GM12892 (cell line): ENCODE data around the gene WWOX.

Experiments used
- DNase-seq: peaks from one replicate; pipeline ENCODE4 v3.0.0; 2011; ENCODE audit not compliant: insufficient read length
- FAIRE-seq: peaks from 2 replicates; lab custom pipeline; 2011; peaks lifted over from hg19 to GRCh38; lab: Jason Lieb, UNC
- POLR2A ChIP-seq: IDR thresholded peaks from 2 replicates; pipeline ENCODE4 v1.6.1; 2011; ENCODE audit warnings: low read depth, low read length, control low read depth
- POLR2AphosphoS5 ChIP-seq: IDR thresholded peaks from 2 replicates; pipeline ENCODE4 v1.6.1; 2011; ENCODE audit warnings: low read depth, low read length, control low read depth
- TAF1 ChIP-seq: IDR thresholded peaks from 2 replicates; pipeline ENCODE4 v1.6.1; 2011; ENCODE audit warnings: low read depth, mild to moderate bottlenecking, control low read depth, low read length, borderline replicate concordance

Gene WWOX

GRCh38 chr16:78154729-78155461, 55.4 kb downstream of the WWOX start:
- FAIRE-seq (no peak), DNase-seq (no peak)
- TF ChIP-seq POLR2A (no peak), TAF1 (no peak), POLR2AphosphoS5 (no peak)

DNA sequence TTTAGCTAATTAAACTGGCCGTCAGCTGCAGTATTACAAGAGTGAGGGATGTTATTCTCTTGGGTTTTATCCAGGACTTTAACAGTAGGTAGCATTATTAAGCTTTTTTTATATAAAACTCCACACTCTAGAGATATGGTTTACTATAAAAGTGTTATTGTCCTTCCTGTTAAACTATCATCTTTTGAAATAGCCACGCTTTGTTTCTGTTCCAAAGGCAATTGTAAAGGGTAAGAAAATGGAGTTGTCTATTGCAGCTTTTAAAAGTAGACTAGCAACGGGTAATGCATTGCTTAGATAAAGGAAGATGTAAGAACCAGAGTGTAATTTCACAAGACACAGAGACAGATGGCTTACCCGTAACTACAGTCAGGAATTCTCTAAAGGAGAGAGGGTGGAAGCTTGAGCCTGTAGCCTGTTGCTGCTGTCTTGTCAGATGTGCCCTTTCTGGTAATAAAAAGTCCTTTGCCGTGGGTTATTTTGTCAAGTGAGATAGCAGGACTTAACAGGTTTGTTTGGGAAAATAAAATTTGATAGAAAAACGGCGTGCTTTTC, 56.4 kb downstream of the WWOX start:
- FAIRE-seq (no peak), DNase-seq (no peak)
- TF ChIP-seq POLR2AphosphoS5 (no peak), TAF1 (no peak), POLR2A (no peak)

GRCh38 chr16:78161023-78161729, 61.7 kb downstream of the WWOX start:
- TF ChIP-seq TAF1 (no peak), POLR2A (no peak), POLR2AphosphoS5 (no peak)
- no peak for FAIRE-seq
- no peak for DNase-seq

DNA sequence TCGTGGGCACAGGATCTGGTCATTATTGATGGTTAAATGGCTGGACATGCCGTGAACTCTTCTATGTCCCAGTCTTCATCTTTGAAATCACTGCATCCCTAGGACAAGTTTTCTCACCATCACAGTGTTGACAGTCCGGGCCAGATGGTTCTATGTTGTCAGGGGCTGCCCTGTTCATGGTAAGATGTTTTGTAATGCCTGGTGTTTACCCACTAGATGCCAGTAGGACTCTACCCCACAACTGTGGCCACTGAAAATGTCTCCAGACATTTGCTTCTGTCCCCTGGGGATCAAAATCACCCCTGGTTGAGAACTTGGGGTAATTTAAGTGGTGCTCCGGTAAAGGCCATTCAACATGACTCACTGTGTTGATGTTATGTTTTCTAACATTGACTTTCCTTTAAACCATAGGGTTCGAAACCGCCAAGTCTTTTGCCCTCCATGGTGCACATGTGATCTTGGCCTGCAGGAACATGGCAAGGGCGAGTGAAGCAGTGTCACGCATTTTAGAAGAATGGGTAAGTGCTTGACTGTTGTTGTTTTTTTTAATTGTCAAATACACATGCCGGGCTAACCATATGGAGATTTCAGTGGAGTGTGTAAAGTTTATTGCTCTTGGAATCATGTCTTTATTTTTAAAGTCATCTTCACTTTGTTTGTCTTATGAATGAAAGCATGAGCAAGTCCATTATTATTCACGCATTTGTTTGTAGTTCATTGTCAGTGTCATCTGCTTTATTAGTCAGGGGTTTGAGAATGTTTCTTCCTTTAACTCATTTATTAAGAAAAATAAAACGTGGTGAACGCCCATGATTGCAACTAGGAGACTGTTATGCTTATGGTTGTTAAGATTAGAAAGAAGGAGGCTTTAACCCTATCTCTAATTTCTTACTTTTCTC, 64.6 kb downstream of the WWOX start:
- no peak for TF ChIP-seq TAF1
- no peak for TF ChIP-seq POLR2A
- no peak for TF ChIP-seq POLR2AphosphoS5
- FAIRE-seq (no peak), DNase-seq (no peak)

GRCh38 chr16:78170494-78170933, 71.1 kb downstream of the WWOX start:
- no peak for FAIRE-seq
- TF ChIP-seq POLR2AphosphoS5 (no peak), TAF1 (no peak), POLR2A (no peak)
- DNase-seq = no peak

GRCh38 chr16:78175287-78175686, 75.8 kb downstream of the WWOX start:
- TF ChIP-seq TAF1 (no peak), POLR2A (no peak)
- FAIRE-seq (no peak), DNase-seq (no peak)

- DNase-seq (no peak), FAIRE-seq (no peak)
- TF ChIP-seq TAF1 (no peak), POLR2A (no peak), POLR2AphosphoS5 (no peak)
Observed at GRCh38 chr16:78176435-78176834, 77.0 kb downstream of the WWOX start.

GRCh38 chr16:78177218-78177617, 77.8 kb downstream of the WWOX start:
- TF ChIP-seq POLR2A (no peak), TAF1 (no peak), POLR2AphosphoS5 (no peak)
- no peak for DNase-seq
- FAIRE-seq = no peak

DNA sequence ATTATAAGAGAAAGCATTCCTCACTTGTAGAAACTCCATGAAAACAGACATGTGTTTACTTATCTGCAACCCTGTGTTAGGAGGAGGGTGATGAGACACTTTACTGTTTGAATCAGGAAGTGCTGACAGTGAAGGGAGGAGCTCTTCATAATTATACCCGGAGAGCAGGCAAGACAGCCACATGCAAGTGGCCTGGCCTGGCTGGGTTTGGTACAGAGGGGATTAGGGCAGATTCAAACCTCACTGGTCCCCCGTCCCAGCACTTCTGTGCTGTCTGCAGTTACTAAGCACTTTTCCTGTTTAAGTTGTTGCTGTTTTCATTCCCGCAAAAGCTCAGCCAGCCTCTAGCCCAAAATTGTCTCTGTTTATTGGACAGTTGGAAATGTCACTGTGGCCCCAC, 78.5 kb downstream of the WWOX start:
- DNase-seq (no peak), FAIRE-seq (no peak)
- no peak for TF ChIP-seq TAF1
- no peak for TF ChIP-seq POLR2AphosphoS5
- TF ChIP-seq POLR2A = no peak

- FAIRE-seq (no peak), DNase-seq (no peak)
- TF ChIP-seq POLR2A (no peak), TAF1 (no peak), POLR2AphosphoS5 (no peak)
Observed at GRCh38 chr16:78179666-78180065, 80.2 kb downstream of the WWOX start.

DNA sequence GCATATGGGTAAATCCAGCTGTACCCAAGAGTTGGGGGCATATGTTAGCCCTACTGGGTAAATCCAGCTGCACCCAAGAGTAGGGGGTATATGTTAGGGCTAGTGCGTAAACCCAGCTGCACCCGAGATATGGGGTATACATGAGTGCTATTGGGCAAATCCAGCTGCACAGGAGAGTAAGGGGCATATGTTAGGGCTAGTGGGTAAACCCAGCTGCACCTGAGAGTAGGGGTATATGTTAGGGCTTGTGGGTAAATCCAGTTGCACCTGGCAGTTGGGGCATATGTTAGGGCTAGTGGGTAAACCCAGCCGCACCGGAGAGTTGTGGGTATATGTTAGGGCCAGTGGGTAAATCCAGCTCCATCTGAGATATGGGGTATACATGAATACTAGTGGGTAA, 80.9 kb downstream of the WWOX start:
- TF ChIP-seq POLR2A (no peak), POLR2AphosphoS5 (no peak), TAF1 (no peak)
- DNase-seq (no peak), FAIRE-seq (no peak)
